Epithelial cell of proximal tubule (primary cell): ENCODE measurements around the gene UBE2K. TPM values are rescaled to one million over a fixed set of nuclear protein-coding genes. Genes with fewer than 3 reads are reported as not detected.
A peak's percentile ranks its signal among the peaks of the same experiment; 100 is the strongest.

Experiments used
- DNase-seq: peaks from one replicate; pipeline ENCODE4 v3.0.0-alpha.2; 2011; ENCODE audit warnings: low read depth
- H3K4me3 ChIP-seq: 2 replicates; pipeline ENCODE4 v1.5.1; 2011; ENCODE audit warnings: low read depth, mild to moderate bottlenecking, low read length
- total RNA-seq: library from RNA; depleted of rRNA; stranded (reverse); fragments of >200 nt; gene quantifications from 2 replicates; pipeline ENCODE4 v1.2.3, GENCODE V29; 2015
- TF ChIP-seq, protein P1 (sequence below): conservative IDR thresholded peaks from 2 replicates; pipeline ENCODE4 v1.5.1; 2012; ENCODE audit warnings: low read depth, mild to moderate bottlenecking, low read length

The UBE2K gene
- total RNA-seq, 1 donor from 2014 or later = 26.1 TPM

DNA sequence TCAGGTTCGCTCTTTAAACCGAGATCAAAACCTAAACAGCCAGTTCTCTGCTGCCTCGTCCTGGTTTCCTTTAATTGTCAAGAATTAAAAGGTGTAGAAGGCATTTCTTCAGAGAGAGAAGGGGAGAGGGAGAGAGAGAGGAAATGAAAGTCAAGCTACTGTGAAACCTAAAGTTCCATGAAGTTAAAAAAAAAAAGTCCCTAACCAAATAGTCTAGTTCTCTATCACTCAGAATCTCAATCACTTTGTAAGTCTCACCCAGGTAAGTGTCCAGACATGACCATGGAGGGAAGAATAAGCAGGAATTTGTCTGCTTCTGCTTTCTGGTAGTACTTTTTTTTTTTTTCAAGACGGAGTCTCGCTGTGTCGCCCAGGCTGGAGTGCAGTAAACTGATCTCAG, 40.5 kb upstream of the UBE2K start:
- no peak overlapping the region for H3K4me3 ChIP-seq
- DNase-seq = no peak
- TF ChIP-seq, protein P1, sequence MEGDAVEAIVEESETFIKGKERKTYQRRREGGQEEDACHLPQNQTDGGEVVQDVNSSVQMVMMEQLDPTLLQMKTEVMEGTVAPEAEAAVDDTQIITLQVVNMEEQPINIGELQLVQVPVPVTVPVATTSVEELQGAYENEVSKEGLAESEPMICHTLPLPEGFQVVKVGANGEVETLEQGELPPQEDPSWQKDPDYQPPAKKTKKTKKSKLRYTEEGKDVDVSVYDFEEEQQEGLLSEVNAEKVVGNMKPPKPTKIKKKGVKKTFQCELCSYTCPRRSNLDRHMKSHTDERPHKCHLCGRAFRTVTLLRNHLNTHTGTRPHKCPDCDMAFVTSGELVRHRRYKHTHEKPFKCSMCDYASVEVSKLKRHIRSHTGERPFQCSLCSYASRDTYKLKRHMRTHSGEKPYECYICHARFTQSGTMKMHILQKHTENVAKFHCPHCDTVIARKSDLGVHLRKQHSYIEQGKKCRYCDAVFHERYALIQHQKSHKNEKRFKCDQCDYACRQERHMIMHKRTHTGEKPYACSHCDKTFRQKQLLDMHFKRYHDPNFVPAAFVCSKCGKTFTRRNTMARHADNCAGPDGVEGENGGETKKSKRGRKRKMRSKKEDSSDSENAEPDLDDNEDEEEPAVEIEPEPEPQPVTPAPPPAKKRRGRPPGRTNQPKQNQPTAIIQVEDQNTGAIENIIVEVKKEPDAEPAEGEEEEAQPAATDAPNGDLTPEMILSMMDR = no peak

DNA sequence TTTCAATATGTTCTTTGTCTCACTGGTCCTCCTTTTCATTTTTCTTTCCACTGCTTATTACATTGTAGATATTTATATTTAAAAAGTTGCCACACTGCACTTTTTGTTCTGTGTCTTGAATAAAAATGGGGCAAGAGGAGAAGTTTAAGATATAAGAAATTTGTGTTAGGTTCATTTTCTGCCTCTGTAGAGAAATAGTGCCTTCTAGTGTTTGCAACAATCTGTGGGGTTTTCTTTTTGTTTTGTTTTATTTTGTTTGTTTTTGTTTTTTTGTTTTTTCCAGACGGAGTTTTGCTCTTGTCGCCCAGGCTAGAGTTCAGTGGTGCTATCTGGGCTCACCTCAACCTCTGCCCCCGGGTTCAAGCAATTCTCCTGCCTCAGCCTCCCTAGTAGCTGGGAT, 39.2 kb upstream of the UBE2K start:
- DNase-seq = no peak

DNA sequence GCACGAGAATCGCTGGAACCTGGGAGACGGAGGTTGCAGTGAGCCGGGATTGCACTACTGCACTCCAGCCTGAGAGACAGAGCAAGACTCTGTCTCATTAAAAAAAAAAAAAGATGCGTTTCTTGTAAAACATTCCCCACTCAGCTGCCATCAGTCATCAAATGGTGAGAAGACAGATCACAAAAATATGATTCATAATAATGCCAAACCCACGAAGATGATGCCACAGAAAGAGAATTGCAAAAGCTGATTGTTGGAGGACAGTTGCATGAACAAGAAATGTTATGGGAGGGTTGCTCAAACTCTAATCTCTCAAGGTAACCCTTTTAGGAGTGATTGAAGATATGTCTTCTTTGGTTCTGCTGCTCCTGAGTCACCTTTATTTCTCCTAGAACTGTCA, 37.9 kb upstream of the UBE2K start:
- TF ChIP-seq, protein P1 = no peak
- H3K4me3 ChIP-seq = no peak overlapping the region
- no peak for DNase-seq

More for the DNA sequence above, 39.2 kb upstream of the UBE2K start:
- TF ChIP-seq, protein P1 = peak; percentile 49
- no peak overlapping the region for H3K4me3 ChIP-seq

DNA sequence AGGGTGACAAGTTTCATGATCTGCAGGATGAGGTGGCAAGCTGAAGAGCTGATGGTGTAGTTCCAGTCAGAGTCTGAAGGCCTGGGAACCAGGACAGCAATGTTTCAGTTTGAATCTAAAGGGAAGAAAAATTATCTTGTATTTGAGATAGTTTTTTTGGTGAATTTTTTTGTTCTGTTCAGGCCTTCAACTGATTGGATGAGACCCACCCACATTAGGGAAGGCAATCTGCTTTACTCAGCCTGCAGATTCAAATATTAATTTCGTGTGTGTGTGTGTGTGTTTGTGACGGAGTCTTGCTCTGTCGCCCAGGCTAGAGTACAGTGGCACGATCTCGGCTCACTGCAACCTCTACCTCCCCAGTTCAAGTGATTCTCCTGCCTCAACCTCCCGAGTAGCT, 37.2 kb upstream of the UBE2K start:
- DNase-seq = no peak
- no peak overlapping the region for H3K4me3 ChIP-seq
- TF ChIP-seq, protein P1 = no peak

DNA sequence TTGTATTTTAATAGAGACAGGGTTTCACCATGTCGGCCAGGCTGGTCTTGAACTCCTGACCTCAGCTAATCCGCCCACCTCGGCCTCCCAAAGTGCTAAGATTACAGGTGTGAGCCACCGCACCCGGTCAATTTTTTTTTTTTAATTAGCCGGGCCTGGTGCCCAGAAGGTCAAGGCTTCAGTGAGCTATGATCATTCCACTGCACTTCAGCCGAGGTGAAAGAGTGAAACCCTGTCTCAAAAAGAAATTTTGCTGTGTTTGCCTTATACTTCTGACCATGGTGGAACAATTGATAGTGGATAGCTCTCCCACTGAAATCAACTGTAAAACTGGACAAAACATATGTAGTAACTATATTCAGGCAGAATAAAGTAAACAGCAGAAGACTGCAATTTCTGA, 35.3 kb upstream of the UBE2K start:
- DNase-seq = no peak
- H3K4me3 ChIP-seq = no peak overlapping the region
- TF ChIP-seq, protein P1 = no peak

DNA sequence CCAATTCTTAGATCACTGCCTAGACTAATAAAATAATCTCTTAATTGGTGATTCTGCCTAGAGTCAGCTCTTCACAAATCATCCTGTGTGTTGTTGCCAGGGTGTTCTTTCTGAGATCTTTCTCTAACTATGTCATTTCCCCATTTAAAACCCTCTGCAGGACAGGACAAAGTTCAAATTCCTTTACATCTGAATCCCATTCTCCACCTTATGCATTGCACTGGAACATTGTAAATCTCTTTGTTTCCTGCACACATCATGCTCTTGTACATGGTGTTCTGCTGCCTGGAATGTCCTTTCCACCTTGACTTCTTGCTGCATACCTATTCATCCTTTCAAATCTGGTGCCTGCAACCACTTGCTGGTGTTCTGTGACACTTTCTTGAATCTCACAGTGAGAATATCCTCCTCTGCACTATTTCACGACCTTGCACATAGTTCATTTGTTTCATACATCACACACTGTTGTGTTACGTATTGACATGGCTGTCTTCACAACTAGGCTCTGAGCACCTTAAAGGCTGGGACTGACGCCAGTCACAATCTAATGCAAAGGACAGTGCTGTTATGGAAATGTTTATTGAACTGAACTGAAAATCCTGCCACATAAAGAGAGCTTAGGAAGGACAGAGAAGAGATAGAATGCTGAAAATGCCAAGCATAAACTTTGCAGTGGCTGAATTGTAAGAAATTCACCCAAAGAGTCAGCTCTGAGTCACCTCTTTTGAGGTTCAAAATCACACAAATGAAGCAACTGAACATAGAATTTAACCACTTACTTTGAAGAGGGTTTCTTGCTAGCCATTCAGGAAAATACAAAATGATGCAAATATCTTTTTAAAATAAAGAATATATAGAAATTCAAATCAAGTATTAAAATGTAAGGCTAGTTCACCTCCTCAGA, 32.9 kb upstream of the UBE2K start:
- TF ChIP-seq, protein P1 = no peak
- H3K4me3 ChIP-seq = no peak overlapping the region
- DNase-seq = peak; percentile 45

DNA sequence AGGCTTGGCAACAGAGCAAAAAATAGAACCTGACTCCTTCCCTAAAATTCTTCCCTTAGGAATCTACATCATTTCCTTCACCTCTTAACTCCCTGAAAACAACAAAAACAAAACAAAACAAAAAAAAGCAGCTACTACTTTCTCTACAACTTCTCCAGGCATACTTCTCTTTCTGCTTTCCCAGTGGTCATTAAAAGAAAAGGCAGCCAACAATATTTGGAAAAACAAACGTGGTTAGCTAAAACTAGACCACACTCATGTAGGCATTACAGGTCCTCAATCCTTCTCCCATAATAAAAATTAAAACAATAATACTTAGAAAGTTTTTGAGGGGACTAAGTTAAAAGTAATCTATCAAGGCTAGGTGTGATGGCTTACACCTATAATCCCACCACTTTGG, 30.2 kb upstream of the UBE2K start:
- TF ChIP-seq, protein P1 = no peak
- DNase-seq = no peak
- H3K4me3 ChIP-seq = no peak overlapping the region
